Smooth muscle cell (in vitro differentiated cells): ENCODE measurements around the gene RALGPS1. TPM values are rescaled to one million over a fixed set of nuclear protein-coding genes. Genes with fewer than 3 reads are reported as not detected.

Experiments used
- DNase-seq: peaks from one replicate; lab custom pipeline; 2025; ENCODE audit not compliant: unreplicated experiment; lab: John Stamatoyannopoulos, UW
- H2AFZ ChIP-seq: fragments of 200-600 bp; sonication (generic); 2 replicates; pipeline ENCODE4 v1.6.0; 2016; ENCODE audit warnings: antibody characterized with exemption, low read depth, mild to moderate bottlenecking
- H3F3A ChIP-seq: fragments of 200-600 bp; sonication (generic); 2 replicates; pipeline ENCODE4 v1.6.0; 2017; ENCODE audit warnings: antibody characterized with exemption, low read depth
- H3K27ac ChIP-seq: fragments of 200-600 bp; sonication (generic); 2 replicates; pipeline ENCODE4 v1.5.1; 2016; ENCODE audit warnings: low read depth, mild to moderate bottlenecking
- H3K27me3 ChIP-seq: fragments of 200-600 bp; sonication (generic); 2 replicates; pipeline ENCODE4 v1.6.1; 2016; ENCODE audit warnings: low read depth, mild to moderate bottlenecking
- H3K36me3 ChIP-seq: fragments of 200-600 bp; sonication (generic); 2 replicates; pipeline ENCODE4 v1.5.1; 2016; ENCODE audit warnings: low read depth
- H3K4me1 ChIP-seq: fragments of 200-600 bp; sonication (generic); 2 replicates; pipeline ENCODE4 v1.5.1; 2016; ENCODE audit warnings: low read depth
- H3K4me2 ChIP-seq: fragments of 200-600 bp; sonication (generic); 2 replicates; pipeline ENCODE4 v1.6.0; 2016; ENCODE audit warnings: mild to moderate bottlenecking
- H3K4me3 ChIP-seq: fragments of 200-600 bp; sonication (generic); 2 replicates; pipeline ENCODE4 v1.5.1; 2016; ENCODE audit warnings: mild to moderate bottlenecking
- H3K79me2 ChIP-seq: fragments of 200-600 bp; sonication (generic); 2 replicates; pipeline ENCODE4 v1.6.0; 2016; ENCODE audit warnings: low read depth, mild to moderate bottlenecking
- H3K9ac ChIP-seq: fragments of 200-600 bp; sonication (generic); 2 replicates; pipeline ENCODE4 v1.6.0; 2016; ENCODE audit warnings: low read depth
- H3K9me3 ChIP-seq: fragments of 200-600 bp; sonication (generic); replicated peaks from 2 replicates; pipeline ENCODE4 v1.5.1; 2016; ENCODE audit warnings: low read depth
- H4K20me1 ChIP-seq: fragments of 200-600 bp; sonication (generic); 2 replicates; pipeline ENCODE4 v1.6.0; 2016; ENCODE audit warnings: low read depth
- CTCF ChIP-seq: fragments of 200-600 bp; sonication (generic); IDR thresholded peaks from 2 replicates; pipeline ENCODE4 v1.5.1; 2017; ENCODE audit warnings: borderline replicate concordance, mild to moderate bottlenecking, antibody characterized with exemption; ENCODE audit not compliant: insufficient read depth, poor library complexity, severe bottlenecking
- WGBS: methylation state at CpG from one replicate; pipeline ENCODE4 v1.1.7; 2016; ENCODE audit warnings: low lambda C conversion rate; 5-methylcytosine and 5-hydroxymethylcytosine counted together
- polyA plus RNA-seq: library from polyadenylated mRNA; unstranded; fragments of >200 nt; fragmentation: Nextera tagmentation; extraction: Ambion mirVana; gene quantifications from 2 replicates; pipeline ENCODE4 v1.2.1, GENCODE V29; 2016
- total RNA-seq: library from RNA; depleted of rRNA; stranded (reverse); fragments of >200 nt; gene quantifications from 2 replicates; pipeline ENCODE4 v1.2.3, GENCODE V29; 2014

RALGPS1 gene
- total and polyA plus RNA-seq, 2 experiments from 2014 or later: 2.1 to 4.0 TPM

GRCh38 chr9:127034691-127035090 lies 120.1 kb downstream of the RALGPS1 start:
- no peaks in the 10 kb centered on the region for H3K9me3 ChIP-seq

GRCh38 chr9:127035423-127035822 lies 120.8 kb downstream of the RALGPS1 start:
- TF ChIP-seq CTCF: no peak
- no peaks in the 10 kb centered on the region for H3K36me3 ChIP-seq
- no peak overlapping the region for H3K9ac ChIP-seq
- no peaks in the 10 kb centered on the region for H3K4me1 ChIP-seq
- DNase-seq: no peak
- no peak overlapping the region for H3K4me2 ChIP-seq
- no peaks in the 10 kb centered on the region for H3F3A ChIP-seq
- H4K20me1 ChIP-seq: no peaks in the 10 kb centered on the region
- H3K79me2 ChIP-seq: no peaks in the 10 kb centered on the region
- no peak overlapping the region for H3K27ac ChIP-seq
- no peaks in the 10 kb centered on the region for H3K27me3 ChIP-seq
- H3K9me3 ChIP-seq: no peaks in the 10 kb centered on the region
- no peak overlapping the region for H2AFZ ChIP-seq
- WGBS: 92% methylated on average over 4 of the region's 4 CpGs
- no peak overlapping the region for H3K4me3 ChIP-seq

More at GRCh38 chr9:127034691-127035090, 120.1 kb downstream of the RALGPS1 start:
- no peak overlapping the region for H3K27ac ChIP-seq
- no peak overlapping the region for H3K4me2 ChIP-seq
- 100% methylated on average over 1 of the region's 1 CpG for whole genome bisulfite sequencing
- no peaks in the 10 kb centered on the region for H3K79me2 ChIP-seq
- no peak for DNase-seq
- H3K9ac ChIP-seq: no peak overlapping the region
- no peaks in the 10 kb centered on the region for H3K27me3 ChIP-seq
- no peaks in the 10 kb centered on the region for H4K20me1 ChIP-seq
- no peaks in the 10 kb centered on the region for H3K4me1 ChIP-seq
- no peaks in the 10 kb centered on the region for H3F3A ChIP-seq
- H3K4me3 ChIP-seq: no peak overlapping the region
- TF ChIP-seq CTCF: no peak
- no peaks in the 10 kb centered on the region for H3K36me3 ChIP-seq
- no peak overlapping the region for H2AFZ ChIP-seq

GRCh38 chr9:127035948-127036347 lies 121.4 kb downstream of the RALGPS1 start:
- Histone ChIP-seq H3K9me3 (no peaks in the 10 kb centered on the region), H3K27me3 (no peaks in the 10 kb centered on the region), H3F3A (no peaks in the 10 kb centered on the region), H3K4me1 (no peaks in the 10 kb centered on the region), H4K20me1 (no peaks in the 10 kb centered on the region), H3K4me2 (no peak overlapping the region), H3K36me3 (no peaks in the 10 kb centered on the region), H3K4me3 (no peak overlapping the region), H3K79me2 (no peaks in the 10 kb centered on the region), H3K9ac (no peak overlapping the region), H3K27ac (no peak overlapping the region), H2AFZ (no peak overlapping the region)
- no peak for DNase-seq
- no peak for TF ChIP-seq CTCF
- WGBS: 85% methylated on average over 4 of the region's 4 CpGs

- H3K9me3 ChIP-seq: no peaks in the 10 kb centered on the region
- DNase-seq: no peak
- no peak overlapping the region for H2AFZ ChIP-seq
- H3F3A ChIP-seq: no peaks in the 10 kb centered on the region
- H3K27me3 ChIP-seq: no peaks in the 10 kb centered on the region
- H3K4me2 ChIP-seq: no peak overlapping the region
- no peaks in the 10 kb centered on the region for H3K79me2 ChIP-seq
- no peak overlapping the region for H3K27ac ChIP-seq
- H3K9ac ChIP-seq: no peak overlapping the region
- H4K20me1 ChIP-seq: no peaks in the 10 kb centered on the region
- H3K4me1 ChIP-seq: no peaks in the 10 kb centered on the region
- H3K36me3 ChIP-seq: no peaks in the 10 kb centered on the region
- no peak overlapping the region for H3K4me3 ChIP-seq
- 90% methylated on average over 2 of the region's 2 CpGs for WGBS
- TF ChIP-seq CTCF: no peak
These were observed 121.9 kb downstream of the RALGPS1 start for GRCh38 chr9:127036437-127036836.
